ENCODE measurements around the gene HM13. TPM values are rescaled to one million over a fixed set of nuclear protein-coding genes. Genes with fewer than 3 reads are reported as not detected.

The HM13 gene, protein sequence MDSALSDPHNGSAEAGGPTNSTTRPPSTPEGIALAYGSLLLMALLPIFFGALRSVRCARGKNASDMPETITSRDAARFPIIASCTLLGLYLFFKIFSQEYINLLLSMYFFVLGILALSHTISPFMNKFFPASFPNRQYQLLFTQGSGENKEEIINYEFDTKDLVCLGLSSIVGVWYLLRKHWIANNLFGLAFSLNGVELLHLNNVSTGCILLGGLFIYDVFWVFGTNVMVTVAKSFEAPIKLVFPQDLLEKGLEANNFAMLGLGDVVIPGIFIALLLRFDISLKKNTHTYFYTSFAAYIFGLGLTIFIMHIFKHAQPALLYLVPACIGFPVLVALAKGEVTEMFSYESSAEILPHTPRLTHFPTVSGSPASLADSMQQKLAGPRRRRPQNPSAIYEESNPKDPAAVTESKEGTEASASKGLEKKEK
- 52.3 and 82.9 TPM in 2 replicates for total RNA-seq

GRCh38 chr20:31514154-31515071, at the start of gene HM13:
TSS of gene HM13 (plus strand) at chr20:31514442. CDS start at chr20:31514552, 110 bp downstream.

GRCh38 chr20:31474758-31475427, 39.3 kb upstream of the HM13 start, which contains the start of the genes DEFB124 and REM1:
TSS of gene DEFB124 (minus strand) at chr20:31475127. CDS start at chr20:31473013, 2,114 bp downstream.
TSS of gene REM1 (plus strand) at chr20:31475288. CDS start at chr20:31476446, 1,158 bp downstream.

GRCh38 chr20:31605031-31605901, 91.0 kb downstream of the HM13 start, which contains the start of gene ID1:
TSS of gene ID1 (plus strand) at chr20:31605289. CDS start at chr20:31605388, 99 bp downstream.

Other genes with a start within 250 kb of the HM13 start
- not detected in 2 replicates for gene DEFB116, start 205.9 kb upstream of the HM13 start, total RNA-seq
- not detected in 2 replicates for gene DEFB118, start 145.8 kb upstream of the HM13 start, total RNA-seq
- gene DEFB119, start 123.9 kb upstream of the HM13 start, total RNA-seq: not detected in 2 replicates
- gene DEFB121, start 108.2 kb upstream of the HM13 start, total RNA-seq: not detected in 2 replicates
- gene DEFB123, start 73.8 kb upstream of the HM13 start, total RNA-seq: not detected in 2 replicates
- not detected in 2 replicates for gene DEFB124, start 39.3 kb upstream of the HM13 start, total RNA-seq
- not detected in 2 replicates for gene REM1, start 39.2 kb upstream of the HM13 start, total RNA-seq
- 248 and 435 TPM in 2 replicates for gene ID1, start 90.8 kb downstream of the HM13 start, total RNA-seq
- gene COX4I2, start 123.5 kb downstream of the HM13 start, total RNA-seq: not detected in 2 replicates
- gene BCL2L1, start 208.4 kb downstream of the HM13 start, total RNA-seq: 113 and 138 TPM in 2 replicates
- 2.6 and 3.1 TPM in 2 replicates for gene TPX2, start 224.8 kb downstream of the HM13 start, total RNA-seq

All from nasal cavity respiratory epithelium epithelial cell of viscerocranial mucosa (primary cell).